IPS-18c (cell line): ENCODE data around the gene ABT1.
A peak's percentile ranks its signal among the peaks of the same experiment; 100 is the strongest.
"Not testable (repeated sequence)": the region's sequence is repeated elsewhere in the genome, so short reads cannot be mapped to it uniquely, and the experiment has no call there.

Source experiments
- H3K4me3 ChIP-seq: 2 replicates; pipeline ENCODE4 v1.7.0; 2013; ENCODE audit warnings: low read depth, mild to moderate bottlenecking, low read length, moderate library complexity; ENCODE audit not compliant: insufficient read depth
- H3K9me3 ChIP-seq: one replicate; pipeline ENCODE4 v1.6.1; 2013; ENCODE audit warnings: mild to moderate bottlenecking, low read length, moderate library complexity; ENCODE audit not compliant: control insufficient read depth, insufficient read depth

ABT1 gene

GRCh38 chr6:26596579-26597388, at the start of gene ABT1:
Gene ABT1 (plus strand): TSS chr6:26596953. CDS start chr6:26596983, 30 bp downstream.
- H3K9me3 ChIP-seq: no peaks in the 10 kb centered on the region
- peak within 1 kb of the TSS; percentile 85 for H3K4me3 ChIP-seq

DNA sequence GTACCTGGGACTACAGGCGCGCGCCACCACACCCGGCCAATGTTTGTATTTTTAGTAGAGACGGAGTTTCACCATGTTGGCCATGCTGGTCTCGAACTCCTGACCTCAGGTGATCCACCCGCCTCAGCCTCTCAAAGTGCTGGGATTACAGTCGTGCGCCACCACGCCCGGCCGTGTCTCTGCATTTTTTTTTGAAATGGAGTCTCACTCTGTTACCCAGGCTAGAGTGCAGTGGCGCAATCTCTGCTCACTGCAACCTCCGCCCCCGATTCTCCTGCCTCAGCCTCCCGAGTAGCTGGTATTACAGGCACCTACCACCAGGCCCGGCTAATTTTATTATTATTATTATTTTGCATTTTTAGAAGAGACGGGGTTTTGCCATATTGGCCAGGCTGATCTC, 49.4 kb upstream of the ABT1 start:
- not testable (repeated sequence) for H3K4me3 ChIP-seq, H3K9me3 ChIP-seq

DNA sequence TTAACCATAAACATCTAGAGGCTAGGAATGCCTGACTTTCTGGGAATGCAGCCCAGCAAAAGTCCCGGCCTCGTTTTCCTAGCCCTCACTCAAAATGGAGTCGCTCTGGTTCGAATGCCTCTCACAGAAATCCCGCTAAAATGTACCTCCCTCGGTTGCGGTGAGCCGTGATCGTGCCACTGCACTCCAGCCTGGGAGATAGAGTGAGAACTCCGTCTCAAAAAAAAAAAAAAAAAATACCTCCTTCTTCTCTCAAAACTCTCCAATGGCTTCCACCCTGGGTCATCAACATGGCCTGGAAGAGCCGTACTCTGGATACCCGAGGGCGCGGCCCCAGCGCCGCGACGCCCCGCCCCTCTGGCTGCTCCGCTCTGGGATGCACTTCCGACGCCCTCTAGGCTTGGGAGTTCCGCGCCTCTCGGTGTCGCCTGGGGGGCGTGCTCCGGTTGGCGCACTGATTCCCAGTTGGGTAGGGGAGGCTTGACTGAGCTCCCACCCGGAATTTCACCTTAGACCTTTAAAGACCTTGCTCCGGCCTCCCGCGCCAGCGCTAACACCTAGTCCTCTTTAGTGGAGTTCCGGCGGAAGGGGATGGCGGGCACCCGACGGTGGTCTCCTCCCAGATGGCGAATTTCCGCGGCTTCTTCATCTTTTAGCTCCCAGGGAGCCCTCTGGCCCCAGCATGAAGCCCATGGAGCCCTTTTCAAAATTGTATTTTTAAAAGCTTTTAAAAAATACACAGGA, 46.3 kb upstream of the ABT1 start:
- Histone ChIP-seq H3K4me3 (peak overlapping the region; percentile 67), H3K9me3 (no peaks in the 10 kb centered on the region)

DNA sequence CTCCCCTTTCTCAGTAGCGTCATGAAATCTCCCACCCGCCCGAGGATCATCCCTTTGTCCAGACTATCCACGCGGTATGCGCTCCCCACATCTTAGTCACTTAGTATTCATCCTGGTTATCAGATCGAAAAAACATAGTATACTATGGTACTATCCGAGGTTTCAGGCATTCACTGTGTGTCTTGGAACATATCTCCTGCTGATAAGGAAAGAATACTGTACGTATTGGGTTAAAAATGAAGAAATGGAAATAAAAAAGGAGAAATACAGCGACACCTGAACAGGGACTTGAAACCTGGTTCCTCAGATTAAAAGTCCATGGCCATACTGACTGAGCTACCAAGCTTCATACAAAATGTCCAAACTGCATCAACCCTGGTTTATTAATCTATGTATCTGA, 44.5 kb upstream of the ABT1 start:
- Histone ChIP-seq H3K4me3 (no peak overlapping the region), H3K9me3 (no peaks in the 10 kb centered on the region)

DNA sequence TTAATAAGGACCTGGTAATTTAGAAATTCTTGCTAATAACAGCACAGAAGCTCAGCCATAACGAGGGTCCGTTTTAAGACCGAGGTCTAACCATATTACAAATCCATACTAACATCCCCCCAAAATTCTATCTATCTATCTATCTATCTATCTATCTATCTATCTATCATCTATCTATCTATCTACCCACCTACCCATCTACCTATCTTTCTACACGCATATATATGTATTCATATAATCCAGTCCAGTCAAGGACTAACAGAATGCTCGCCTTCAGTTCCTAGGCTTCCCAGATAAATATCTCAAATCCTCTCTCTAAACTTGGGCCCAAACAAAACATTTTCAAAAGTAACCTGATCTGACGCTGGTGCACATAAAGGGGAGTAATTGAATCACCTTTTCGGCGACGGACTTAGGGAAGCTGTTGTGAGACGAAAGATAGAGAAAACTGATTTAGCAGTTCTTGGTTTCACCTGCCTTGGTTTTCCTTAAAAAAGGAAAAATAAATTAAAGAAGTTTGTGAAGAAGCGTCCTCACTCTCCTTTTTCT, 44.0 kb upstream of the ABT1 start:
- Histone ChIP-seq H3K9me3 (no peaks in the 10 kb centered on the region), H3K4me3 (peak overlapping the region; percentile 66)

DNA sequence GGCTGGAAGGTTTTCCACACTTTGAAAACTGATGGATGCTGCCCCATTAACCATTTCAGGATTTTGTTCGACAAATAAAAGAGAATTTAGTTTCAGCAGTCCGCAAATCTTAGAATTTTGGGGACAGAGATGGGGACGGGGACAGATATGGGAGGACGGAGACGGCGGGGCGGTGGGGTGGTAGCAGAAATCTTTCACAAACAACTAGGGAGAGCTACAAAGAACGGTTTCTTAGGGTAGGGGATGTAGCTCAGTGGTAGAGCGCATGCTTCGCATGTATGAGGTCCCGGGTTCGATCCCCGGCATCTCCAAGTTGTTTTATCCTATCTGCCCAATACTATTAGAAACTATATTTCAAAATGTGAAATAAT, 43.5 kb upstream of the ABT1 start:
- Histone ChIP-seq H3K4me3 (peak overlapping the region; percentile 66), H3K9me3 (no peaks in the 10 kb centered on the region)

DNA sequence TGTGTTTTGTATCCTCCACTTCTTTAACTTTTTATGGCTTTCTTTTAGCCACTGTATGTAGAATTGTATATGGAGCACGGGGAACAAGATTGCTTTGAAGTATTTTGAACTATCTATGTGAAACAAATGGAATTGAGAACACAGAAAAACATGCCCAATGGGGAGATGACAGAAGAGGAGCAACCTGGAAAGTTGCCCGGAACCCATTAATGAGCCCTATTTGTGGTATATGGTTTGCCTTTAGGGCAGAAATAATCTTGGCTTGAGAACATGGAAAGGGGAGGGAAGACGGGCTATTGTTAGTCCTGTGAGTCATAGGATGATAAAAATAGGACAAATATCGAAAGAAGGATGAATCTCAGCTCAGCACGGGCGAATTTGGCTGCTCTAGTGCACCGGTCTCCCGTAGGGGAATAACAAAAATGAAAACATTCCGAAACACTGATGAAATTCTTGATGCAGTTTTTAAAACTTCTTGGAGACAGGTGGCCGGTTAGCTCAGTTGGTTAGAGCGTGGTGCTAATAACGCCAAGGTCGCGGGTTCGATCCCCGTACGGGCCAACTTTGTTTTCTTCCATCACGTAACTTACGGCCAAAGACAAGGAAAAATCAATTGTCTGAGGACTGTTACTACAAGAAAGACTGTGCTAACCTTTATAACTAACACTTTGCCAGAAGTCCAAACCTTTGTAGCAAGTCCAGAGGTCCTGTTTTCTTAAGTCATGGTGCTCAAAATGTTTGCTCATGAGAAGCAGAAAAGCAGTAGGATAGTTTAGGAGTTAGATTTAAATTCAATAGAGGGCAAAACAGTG, 42.9 kb upstream of the ABT1 start:
- no peaks in the 10 kb centered on the region for H3K9me3 ChIP-seq
- peak overlapping the region; percentile 66 for H3K4me3 ChIP-seq

GRCh38 chr6:26554447-26554696, 42.4 kb upstream of the ABT1 start:
- Histone ChIP-seq H3K4me3 (peak overlapping the region; percentile 40), H3K9me3 (no peaks in the 10 kb centered on the region)

DNA sequence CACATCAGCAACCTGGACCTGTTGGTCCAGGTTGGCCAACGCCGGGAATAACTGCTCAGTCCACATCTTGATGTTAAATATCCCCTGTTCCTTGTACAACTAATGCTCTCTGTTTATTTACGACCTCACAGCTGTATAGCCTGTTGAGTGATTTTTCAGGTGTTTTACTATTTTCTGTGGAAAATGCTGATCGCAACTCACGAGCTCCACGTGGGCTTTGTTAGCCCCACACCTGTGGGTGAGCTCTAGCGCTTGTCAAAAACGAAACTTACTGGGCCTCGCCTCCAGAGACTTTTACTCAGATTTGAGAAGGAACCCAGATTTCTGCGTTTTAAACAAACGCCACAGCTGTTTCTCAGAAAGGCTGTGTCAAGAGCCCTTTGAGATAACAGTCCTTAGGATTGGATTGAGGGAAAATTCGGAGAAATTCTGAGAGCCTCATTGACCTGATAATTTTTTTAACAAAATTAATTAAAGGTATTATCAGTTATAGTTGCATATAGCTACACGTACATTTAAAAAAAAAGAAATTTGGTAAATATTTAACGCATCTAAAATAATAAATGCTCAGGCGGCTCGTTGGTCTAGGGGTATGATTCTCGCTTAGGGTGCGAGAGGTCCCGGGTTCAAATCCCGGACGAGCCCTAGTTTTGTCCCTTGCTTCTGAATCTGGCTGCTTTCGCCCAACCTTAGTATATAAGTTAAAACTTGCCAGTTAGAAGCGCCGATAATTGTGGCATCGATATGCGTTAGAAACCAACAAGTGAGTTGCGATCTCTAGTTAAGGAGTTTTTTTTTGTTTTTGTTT, 41.9 kb upstream of the ABT1 start:
- Histone ChIP-seq H3K4me3 (peak overlapping the region; percentile 40), H3K9me3 (no peaks in the 10 kb centered on the region)

- Histone ChIP-seq H3K4me3 (peak overlapping the region; percentile 40), H3K9me3 (no peaks in the 10 kb centered on the region)
Observed at GRCh38 chr6:26555505-26556262, 41.1 kb upstream of the ABT1 start.

DNA sequence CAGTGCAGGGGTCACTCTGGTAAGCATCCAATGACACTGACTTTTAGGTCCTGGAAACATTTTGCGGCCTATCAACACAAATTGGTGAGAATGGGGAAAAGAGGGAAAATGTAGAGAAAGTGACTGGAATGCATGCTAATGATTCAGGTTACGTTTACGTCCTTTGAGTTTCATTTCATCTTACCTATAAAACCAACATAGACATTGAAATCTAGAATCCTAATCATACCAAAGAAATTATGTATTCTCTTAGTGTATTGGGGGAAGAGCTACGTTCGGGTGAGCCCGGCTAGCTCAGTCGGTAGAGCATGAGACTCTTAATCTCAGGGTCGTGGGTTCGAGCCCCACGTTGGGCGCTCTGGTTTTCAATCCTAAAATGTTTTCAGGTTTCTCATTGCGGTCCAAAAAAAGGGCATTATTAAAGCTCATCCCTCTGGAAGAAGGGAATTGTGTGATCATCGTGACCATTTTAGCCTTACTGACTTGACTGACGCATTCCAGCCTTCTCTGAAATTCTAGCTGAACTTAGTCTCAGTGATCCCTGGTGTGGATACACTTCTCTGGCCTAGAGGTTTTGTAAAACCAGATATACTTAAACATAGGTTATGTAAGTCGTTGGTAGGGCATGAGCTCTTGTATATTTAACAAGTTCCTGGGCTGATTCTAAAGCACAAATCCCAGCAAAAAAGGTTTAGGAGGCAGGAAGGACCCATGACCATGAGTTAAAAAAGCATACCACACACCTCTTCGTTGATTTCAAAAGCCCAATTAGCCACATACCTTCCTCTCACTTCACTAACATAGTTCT, 40.3 kb upstream of the ABT1 start:
- peak overlapping the region; percentile 40 for H3K4me3 ChIP-seq
- no peaks in the 10 kb centered on the region for H3K9me3 ChIP-seq

DNA sequence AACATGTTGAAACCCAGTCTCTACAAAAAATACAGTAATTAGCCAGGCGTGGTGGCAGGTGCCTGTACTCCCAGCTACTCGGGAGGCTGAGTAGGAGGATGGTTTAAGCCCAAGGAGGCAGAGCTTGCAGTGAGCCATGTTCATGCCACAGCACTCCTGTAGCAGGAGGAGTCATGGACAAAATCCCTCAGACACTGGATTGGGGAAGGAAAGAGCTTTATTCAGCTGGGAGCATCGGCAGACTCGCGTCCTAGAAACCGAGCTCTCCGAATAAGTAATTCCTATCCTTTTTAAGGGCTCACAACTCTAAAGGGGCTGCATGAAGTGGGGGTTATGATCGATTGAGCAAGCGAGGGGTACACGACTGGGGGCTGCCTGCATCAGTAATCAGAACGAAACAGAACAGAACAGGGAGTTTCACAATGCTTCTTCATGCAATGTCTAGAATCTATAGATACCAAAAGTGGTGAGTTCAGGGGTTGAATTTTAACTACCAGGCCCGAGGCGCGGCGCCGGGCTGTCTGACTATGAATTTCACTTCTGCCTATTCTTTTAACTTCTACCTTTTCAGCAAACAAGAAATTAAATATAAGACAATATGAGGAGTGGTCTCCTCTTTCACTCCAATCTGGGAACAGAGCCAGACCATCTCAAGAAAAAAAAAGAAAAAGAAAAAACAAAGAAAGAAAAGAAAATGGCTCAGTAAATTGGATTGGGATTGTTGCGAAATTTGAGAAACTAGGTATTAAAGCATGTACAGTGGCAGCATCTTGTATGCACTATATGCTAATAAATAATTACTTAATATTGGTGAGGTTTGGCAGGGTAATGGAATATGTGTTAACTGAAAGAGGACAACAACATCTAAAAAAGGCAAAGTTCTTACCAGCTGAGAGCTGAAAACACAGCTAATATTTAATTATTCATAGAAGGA, 35.0 kb upstream of the ABT1 start:
- Histone ChIP-seq H3K4me3 (no peak overlapping the region), H3K9me3 (peaks cover 2% of the 10 kb centered on the region)

DNA sequence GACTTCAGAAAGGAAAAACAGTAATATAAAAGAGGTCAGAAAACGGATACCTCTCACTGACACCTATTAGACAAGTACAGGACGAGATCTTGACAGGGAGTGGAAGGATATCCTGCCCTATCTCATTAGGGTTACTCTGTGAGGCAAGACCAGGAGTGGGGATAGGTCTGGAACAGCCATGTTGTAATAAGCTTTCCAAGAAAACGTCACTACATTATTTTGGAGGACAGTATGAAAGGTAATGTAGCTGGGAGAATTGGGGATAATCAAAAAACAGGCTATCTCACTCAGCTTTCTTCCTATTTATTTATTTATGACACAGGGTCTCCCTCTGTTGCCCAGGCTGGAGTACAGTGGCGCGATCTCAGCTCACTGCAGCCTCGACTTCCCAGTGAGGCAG, 33.3 kb upstream of the ABT1 start:
- peaks cover 2% of the 10 kb centered on the region for H3K9me3 ChIP-seq
- no peak overlapping the region for H3K4me3 ChIP-seq

DNA sequence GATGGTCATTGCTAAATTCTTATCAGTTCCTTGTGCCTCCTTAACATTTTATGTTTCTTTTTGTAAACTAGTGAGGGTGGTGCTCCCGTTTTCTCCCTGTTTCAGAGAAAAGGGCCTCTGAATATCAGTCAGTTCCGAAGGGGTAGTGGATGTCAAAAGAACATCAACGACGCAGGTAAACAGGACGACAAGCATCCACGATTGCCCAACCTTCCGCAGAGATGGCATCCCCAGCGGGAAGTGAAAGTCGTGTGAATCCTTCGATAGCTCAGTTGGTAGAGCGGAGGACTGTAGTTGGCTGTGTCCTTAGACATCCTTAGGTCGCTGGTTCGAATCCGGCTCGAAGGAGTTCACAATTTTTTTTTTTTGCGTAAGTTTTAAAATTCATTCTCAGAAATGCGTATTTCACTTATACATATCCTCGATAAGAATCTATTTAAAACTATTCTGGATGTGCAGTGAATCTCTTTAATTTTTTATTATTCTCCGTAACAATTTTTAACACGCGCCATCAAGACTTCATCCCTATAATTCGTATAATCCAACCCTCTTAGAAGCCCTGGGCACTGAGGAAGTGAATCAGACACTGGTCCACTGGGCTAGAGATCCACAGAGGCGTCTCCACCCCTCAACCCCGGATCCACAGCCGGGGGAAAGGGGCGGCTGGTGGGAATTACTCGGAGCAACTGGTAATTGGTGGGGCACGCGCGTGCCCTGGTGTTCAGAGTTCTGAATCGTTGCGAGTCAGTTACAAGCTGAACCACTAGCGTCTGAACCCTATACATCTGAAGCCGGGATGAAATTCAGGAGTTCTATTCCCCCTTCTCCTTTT, 27.9 kb upstream of the ABT1 start:
- Histone ChIP-seq H3K9me3 (peaks cover 2% of the 10 kb centered on the region), H3K4me3 (peak overlapping the region; percentile 77)
